Astrocyte of the cerebellum (primary cell): ENCODE measurements around the gene HLA-F.

Experiments
- DNase-seq: peaks from one replicate; pipeline ENCODE4 v3.0.0-alpha.2; 2011; ENCODE audit warnings: low read depth
- H3K4me3 ChIP-seq: 2 replicates; pipeline ENCODE4 v1.5.1; 2011; ENCODE audit warnings: mild to moderate bottlenecking, low read depth, low read length, moderate library complexity
- in situ Hi-C: cut with HindIII; loops from 2 replicates; pipeline ENCODE4 v1.10.0; 2017; ENCODE audit warnings: low sequenced_read_pairs
- TF ChIP-seq, protein P1 (sequence below): IDR thresholded peaks from 2 replicates; pipeline ENCODE4 v1.5.1; 2012; ENCODE audit warnings: low read length, low read depth, moderate library complexity, mild to moderate bottlenecking; ENCODE audit errors: missing control alignments

The HLA-F gene

GRCh38 chr6:29757701-29758293, 34.6 kb downstream of the HLA-F start:
- H3K4me3 ChIP-seq = no peak overlapping the region
- no peak for DNase-seq
- TF ChIP-seq, protein P1, sequence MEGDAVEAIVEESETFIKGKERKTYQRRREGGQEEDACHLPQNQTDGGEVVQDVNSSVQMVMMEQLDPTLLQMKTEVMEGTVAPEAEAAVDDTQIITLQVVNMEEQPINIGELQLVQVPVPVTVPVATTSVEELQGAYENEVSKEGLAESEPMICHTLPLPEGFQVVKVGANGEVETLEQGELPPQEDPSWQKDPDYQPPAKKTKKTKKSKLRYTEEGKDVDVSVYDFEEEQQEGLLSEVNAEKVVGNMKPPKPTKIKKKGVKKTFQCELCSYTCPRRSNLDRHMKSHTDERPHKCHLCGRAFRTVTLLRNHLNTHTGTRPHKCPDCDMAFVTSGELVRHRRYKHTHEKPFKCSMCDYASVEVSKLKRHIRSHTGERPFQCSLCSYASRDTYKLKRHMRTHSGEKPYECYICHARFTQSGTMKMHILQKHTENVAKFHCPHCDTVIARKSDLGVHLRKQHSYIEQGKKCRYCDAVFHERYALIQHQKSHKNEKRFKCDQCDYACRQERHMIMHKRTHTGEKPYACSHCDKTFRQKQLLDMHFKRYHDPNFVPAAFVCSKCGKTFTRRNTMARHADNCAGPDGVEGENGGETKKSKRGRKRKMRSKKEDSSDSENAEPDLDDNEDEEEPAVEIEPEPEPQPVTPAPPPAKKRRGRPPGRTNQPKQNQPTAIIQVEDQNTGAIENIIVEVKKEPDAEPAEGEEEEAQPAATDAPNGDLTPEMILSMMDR = no peak
- in situ Hi-C loops = no loop called here

DNA sequence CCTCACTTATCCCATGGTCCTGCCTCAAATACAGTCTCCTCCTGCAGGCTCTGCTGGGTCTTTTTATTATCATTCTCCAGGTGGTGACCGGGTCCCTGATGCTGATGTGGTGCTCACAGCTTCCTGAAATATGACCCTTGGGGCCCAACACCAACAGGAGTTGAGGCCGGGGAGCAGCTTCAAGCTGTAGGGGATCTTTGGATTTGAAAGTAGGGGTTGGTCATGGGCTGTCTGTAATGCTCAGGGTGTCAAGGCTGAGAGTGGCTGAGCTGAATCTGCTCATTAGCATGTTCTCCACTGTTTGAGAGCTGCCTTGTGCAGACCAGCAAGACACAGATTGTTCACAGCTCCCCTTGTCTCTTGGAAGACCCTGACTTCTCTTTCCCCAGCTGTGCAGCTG, 35.5 kb downstream of the HLA-F start:
- in situ Hi-C loops = no loop called here
- TF ChIP-seq, protein P1 = no peak
- no peak for DNase-seq
- H3K4me3 ChIP-seq = no peak overlapping the region

GRCh38 chr6:29759457-29759856, 36.2 kb downstream of the HLA-F start:
- TF ChIP-seq, protein P1 = no peak
- DNase-seq = no peak
- H3K4me3 ChIP-seq = no peak overlapping the region
- in situ Hi-C loops = no loop called here

GRCh38 chr6:29760328-29760727, 37.1 kb downstream of the HLA-F start:
- H3K4me3 ChIP-seq = no peak overlapping the region
- TF ChIP-seq, protein P1 = no peak
- in situ Hi-C loops = no loop called here
- no peak for DNase-seq

- TF ChIP-seq, protein P1 = no peak
- in situ Hi-C loops = no loop called here
- no peak for DNase-seq
- H3K4me3 ChIP-seq = no peak overlapping the region
These were observed 38.8 kb downstream of the HLA-F start for GRCh38 chr6:29762051-29762450.

- H3K4me3 ChIP-seq = no peak overlapping the region
- no peak for DNase-seq
- in situ Hi-C loops = no loop called here
- TF ChIP-seq, protein P1 = no peak
These were observed 39.6 kb downstream of the HLA-F start for GRCh38 chr6:29762781-29763214.
